Gastroesophageal sphincter (tissue), 3 donors: ENCODE data around the gene BRWD1.

Source experiments
- POLR2A ChIP-seq, 2 donors: fragments of 450-650 bp; IDR thresholded peaks; one replicate each; pipeline ENCODE4 v1.6.1; 2017; ENCODE audit warnings: antibody characterized with exemption in 2 of 2, mild to moderate bottlenecking in 2 of 2, moderate library complexity in 1 of 2
- TF ChIP-seq, protein P1 (sequence below), 4 experiments: fragments of 200-600 bp in 2 of 4; fragments of 450-650 bp in 2 of 4; sonication (generic) in 1 of 4; IDR thresholded peaks; one replicate each; pipeline ENCODE4 v1.5.1; 2017 to 2019; ENCODE audit warnings: antibody characterized with exemption in 4 of 4, mild to moderate bottlenecking in 2 of 4, moderate library complexity in 2 of 4

DNA sequence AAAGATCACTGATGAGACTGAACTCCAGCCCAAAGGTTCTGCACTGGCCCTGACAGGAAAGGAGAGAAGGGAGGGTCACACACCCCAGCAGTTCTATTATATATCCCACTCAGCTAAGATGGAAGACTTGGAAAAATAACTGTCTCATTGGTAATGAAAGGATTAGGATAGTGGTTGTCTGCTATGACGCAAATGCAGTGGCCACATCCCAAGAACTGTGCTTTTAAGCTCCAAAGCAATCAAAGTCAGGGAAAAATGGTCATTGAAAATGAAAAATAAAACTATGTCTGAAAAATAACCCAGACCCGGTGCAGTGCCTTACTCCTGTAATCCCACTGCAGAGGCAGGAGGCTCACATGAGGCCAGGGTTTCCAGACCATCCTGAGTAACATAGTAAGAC is 161.2 kb downstream of the BRWD1 start:
- TF ChIP-seq, protein P1, sequence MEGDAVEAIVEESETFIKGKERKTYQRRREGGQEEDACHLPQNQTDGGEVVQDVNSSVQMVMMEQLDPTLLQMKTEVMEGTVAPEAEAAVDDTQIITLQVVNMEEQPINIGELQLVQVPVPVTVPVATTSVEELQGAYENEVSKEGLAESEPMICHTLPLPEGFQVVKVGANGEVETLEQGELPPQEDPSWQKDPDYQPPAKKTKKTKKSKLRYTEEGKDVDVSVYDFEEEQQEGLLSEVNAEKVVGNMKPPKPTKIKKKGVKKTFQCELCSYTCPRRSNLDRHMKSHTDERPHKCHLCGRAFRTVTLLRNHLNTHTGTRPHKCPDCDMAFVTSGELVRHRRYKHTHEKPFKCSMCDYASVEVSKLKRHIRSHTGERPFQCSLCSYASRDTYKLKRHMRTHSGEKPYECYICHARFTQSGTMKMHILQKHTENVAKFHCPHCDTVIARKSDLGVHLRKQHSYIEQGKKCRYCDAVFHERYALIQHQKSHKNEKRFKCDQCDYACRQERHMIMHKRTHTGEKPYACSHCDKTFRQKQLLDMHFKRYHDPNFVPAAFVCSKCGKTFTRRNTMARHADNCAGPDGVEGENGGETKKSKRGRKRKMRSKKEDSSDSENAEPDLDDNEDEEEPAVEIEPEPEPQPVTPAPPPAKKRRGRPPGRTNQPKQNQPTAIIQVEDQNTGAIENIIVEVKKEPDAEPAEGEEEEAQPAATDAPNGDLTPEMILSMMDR (IDR thresholded peaks at IDR 0.05): no peak
- no peak for TF ChIP-seq POLR2A (IDR thresholded peaks at IDR 0.05)
